Measurements from ENCODE around the gene CNIH1.

Gene CNIH1

DNA sequence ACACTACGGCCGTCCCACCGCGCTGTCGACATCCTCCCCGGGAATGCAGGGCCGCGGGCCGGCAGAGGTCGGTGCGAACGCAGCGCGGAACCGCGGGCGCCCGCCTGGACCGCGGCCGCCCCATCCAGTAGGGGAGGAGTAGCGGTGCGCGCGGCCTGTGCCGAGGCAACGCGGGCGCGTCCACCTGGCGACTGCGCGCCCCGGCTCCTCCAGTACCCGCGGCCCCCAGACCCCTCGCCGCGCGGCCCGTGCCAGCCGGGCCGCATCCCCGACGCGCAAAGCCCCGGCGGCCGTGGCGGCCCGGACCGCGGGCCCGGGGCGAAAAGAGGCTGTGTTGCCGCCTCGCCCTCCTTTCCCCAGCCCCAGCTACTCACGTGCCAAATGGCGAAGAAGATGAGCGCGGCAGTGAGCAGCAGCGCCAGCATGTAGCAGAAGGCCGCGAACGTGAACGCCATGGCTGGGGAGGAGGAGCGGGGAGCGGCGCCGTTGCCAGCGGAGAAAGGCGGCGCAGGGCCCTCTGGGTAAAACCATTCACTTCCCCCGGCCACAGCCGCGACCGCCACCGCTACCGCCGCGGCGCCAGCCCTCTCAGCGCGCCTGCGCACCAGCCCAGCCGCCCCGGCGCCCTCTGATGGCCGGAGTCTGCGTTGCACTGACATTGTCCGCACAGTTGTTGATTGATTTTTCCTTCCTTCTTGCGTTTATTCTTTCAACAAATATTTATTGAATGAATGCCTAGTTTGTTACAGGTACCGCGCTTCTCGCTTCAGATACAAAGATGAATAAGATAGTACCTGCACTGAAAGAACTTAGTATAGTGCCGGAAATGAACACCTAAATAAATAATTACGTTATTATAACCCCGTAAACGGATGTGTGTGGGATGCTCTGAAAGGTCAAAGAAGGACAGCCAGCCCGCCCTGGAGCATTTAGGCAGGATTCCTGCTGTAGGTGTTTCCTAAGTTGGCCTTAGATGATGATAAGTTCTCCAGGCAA, at the start of gene CNIH1:
Gene CNIH1, minus strand, starts transcription at position 502 of the 996 bp plus-strand sequence. Its CDS starts 47 bp downstream, at position 455.
- peak; percentile 89 for DNase-seq (ENCODE audit: low read depth)

DNA sequence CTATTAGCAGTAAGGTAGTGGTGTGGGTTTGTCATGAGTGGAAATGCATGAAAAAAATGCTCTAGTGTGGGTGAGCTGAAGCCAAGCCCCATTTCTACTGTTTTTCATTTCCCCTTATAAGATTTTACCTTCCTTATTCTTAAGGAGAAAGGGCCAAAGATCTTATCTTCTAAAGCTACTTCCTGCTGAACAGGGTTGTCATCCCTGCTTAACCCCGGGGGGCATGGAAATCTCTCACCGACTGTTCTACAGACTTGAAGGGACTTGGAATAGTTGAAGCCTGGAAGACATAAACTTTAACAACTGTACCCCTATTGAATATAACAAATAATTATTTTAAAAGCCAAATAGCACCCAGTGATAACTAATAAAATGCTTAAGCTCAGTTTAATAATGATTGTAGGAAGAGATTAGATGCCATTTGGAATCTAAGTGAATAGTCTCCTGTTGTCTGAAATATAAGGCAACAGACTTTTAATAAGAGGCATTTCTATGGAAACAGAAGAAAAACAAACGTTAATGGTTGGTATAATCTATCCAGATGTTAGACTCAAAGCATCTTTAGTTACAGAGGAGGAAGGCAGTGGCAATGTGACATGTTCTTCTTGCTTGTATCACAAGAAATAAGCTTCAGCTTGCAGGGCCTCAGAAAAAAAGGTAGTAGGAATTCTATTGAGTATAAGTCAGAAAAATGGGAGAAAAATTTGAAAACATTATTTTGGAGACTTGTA, 49.4 kb upstream of the CNIH1 start:
- DNase-seq (ENCODE audit: low read depth), result no peak

DNA sequence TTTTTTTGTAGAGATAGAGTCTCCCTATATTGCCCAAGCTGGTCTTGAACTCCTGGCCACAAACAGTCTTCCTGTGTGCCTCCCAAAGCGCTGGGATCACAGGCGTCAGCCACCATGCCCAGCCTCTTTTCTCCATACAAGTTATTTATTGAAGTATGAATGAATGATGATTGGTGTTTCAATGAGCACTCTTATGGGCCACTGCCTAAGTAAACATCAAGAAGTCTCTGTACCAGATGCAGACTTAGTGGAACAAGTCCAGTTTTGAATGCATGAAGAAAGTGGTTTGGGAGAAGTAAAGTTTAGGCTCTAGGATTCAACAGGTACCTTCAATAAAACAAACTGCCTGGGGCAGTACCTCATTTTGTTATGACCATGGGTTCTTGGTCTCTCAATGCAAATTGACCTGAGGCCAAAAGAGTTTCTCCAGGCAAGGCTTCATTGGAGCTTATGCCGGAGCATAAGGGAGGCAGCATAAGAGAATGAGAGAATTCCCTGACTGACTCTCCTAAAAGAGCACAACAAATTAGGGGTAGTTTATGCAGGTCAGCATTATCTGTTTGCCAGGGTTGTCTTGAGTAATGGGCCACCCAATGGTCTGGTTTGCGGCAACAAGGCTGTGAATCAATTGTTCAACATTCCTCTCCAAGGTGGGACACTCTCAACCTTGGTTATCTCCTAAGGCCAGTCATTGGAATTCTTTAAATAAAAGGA, 48.7 kb upstream of the CNIH1 start:
- DNase-seq (ENCODE audit: low read depth), result no peak

DNA sequence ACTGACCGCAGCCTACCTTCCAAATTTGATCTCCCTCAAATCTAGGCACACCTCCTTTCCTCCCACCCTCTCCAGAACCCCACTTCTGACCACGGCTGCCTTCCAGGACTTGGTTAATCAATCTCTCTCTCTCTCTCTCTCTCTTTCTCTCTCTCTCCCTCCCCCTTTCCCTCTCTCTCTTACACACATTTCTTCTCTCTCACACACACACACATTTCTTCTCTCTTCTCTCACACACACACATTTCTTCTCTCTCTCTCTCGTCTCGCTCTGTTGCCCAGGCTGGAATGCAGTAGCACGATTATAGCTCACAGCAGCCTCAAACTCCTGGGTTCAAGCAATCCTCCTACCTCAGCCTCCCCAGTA, 48.1 kb upstream of the CNIH1 start:
- no peak for DNase-seq (ENCODE audit: low read depth)

DNA sequence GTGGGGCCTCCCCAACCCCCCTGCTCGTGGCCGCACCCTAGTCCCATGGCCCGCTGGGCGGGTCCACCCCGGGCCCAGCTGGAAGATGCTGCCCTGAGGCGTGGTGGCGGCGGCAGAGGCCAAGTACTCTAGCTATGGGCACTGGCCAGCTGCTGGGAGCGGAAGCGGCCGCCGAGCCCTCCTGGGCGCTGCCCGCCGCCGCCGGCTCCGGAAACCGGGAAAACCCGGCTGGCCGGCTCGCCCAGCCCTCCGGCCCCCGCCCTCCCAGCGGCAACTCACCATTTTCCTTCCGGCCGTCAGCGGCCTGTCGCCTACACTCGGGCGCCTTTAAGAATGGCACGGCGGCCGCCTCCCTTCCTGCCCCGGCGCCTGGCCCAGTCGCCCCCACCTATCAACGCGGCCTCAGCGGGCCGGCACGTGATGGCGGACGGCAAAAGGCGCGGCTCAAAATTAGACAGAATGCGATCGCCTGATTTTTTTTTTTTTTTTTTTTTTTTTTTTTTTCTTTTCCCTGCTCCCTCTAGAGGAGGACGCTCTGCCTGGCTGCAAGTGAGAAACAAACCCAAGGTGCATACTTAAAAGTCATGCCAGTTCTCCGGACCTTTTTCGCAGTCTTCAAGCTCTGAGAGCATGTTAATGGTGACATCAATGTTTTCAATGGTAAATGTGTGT, 47.6 kb upstream of the CNIH1 start, which contains the start of gene GMFB:
Gene GMFB, minus strand, starts transcription at position 335 of the 672 bp plus-strand sequence. Its CDS starts 53 bp downstream, at position 282.
- peak; percentile 79 for DNase-seq (ENCODE audit: low read depth)

DNA sequence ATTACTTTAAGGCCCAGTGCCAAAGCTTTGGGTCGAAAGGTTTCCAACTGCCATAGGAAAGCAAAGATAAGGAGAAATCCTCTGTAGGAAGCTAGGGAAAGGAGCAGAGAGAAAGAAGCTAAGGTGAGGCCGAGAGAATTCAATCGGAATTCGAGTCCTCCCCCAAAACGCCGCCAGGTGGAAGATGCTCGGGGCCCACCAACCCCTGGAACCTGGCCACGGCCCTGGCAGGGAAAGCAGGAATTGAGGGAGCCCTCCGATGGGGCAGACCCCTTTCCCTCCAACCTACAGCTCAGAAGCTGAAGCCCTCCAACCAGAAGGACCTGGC, 47.1 kb upstream of the CNIH1 start:
- no peak for DNase-seq (ENCODE audit: low read depth)

DNA sequence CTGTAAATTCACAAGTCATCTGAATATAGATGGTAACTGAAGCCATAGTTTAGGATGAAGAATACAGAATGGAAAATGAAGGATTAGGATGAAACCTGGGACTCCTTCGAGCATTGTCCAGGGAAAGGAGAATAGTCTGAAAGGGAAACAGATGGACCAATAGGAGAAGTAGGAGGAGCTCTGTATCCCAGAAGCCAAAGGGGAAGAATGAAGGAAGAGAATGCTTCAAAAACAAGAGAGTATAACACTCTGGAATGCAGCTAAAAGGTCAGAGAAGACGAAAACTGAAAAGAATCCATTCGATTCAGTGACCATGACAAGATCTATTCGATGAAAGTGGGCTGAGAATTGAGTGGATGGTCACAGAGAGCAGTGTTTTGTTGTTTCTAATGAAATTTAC, 46.6 kb upstream of the CNIH1 start:
- DNase-seq (ENCODE audit: low read depth), result no peak

DNA sequence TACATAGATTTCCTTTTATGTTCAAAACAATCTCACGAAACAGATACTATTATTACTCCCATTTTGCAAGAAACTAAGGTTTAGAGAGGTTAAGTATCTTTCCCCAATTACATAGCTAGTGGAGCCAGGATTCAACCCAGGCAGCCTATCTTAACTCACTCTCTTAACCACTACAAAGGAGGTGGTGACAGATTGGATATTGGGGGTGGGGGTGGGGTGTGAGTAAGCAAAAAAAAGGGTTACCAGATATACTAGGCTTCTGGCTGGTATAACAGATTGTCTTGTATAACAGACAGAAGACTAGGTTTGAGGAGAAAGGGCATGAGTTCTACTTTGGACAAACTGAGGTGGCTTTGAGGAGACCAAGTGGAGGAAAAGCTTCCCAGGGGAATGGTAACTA, 45.5 kb upstream of the CNIH1 start:
- DNase-seq (ENCODE audit: low read depth), result no peak

DNA sequence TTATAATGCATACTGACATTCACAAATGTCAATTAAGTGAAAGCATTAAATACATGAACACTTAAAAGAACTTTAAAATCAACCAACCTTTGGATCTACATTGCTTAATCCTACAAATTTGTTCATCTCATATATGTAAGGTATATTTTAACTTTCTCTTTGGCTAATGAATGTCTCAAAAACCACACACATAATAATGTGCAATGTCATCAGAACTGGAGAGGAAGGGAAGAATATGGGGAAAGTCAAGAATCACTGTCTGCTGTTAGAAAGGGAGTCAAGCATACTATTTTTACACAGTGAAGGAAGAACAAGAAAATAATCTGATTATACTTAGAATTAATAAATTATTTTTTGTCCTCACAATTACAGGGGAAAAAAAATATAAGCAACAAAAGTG, 42.7 kb upstream of the CNIH1 start:
- no peak for DNase-seq (ENCODE audit: low read depth)

DNA sequence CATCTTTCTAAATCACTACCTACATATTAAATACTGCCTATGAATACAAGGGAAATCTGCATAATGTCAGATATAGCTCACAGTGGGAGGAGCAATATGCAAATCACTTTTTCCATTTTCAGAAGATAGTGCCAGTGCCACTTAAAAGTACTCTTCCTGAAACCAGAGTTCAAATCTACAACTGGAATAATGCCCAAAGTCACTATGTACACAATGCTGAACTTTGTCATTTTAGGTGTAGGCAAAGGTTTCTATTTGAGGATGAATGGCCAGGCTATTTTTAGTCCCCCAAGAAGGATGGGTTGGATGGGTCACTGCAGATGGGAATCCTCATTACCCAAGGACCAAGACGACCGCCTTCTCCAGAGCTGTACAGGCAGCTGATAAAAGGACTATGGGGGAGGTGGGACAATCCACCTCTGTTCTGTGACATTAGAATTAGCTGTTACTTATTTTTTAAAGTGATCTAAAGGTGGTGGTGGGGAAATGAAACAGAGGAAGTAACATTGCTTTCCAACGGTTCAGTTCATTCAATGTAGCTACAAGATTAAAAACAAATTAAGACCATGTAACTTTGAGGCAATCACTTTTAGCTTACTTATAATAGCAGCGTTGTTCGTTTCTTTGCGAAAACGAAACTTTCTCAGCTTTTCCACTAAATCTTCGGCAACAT, 42.0 kb upstream of the CNIH1 start:
- DNase-seq (ENCODE audit: low read depth), result no peak

DNA sequence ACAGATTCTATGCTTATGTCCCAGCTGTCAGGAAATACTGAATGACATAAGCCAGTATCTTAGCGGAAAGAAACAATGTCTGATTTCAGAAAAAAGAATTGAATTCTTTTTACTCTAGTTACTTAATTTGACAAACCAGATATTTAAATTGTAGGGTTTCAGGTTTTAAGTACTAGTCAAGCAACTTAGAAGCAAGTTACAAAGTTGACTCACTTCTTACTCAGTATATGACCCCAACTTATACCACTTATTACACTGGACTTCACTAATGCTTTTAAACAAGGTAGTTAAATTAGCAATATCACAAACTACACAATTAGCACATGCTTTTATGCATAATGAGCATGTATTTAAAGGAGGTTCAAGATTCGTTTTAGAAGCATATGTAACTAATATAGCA, 40.5 kb upstream of the CNIH1 start:
- DNase-seq (ENCODE audit: low read depth), result no peak

DNA sequence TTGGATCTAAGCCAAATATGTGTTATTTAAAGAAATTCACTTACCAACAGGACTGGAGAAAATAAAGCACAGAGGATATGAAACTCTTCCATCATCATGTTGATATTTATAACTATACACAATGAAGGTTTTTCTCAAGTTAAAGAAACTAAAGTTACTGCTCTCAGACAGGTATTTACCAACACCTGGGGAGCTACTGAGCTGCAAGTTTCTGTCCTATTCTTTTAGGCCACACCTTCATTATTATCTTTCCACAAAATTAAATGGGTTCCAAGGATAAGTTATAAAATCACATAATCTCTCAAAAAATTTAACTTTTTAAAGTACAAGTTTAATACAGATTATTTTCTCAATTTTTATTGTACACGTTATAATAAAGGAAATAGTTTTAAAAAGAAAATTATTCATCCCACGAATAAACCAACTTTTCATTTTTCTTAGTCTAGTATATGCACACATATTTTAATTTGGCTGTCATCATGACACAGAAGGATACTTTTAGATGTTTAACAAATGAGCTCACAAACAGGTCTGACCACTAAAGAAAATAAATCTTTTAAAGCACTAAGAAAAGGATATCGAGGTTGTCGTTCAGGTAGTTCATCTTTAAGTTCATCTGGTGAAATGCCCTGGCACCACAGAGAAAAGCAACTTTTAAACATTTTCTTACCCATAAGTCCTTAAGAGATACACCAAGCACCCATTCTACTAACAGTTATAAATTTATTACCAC, 39.8 kb upstream of the CNIH1 start:
- no peak for DNase-seq (ENCODE audit: low read depth)

DNA sequence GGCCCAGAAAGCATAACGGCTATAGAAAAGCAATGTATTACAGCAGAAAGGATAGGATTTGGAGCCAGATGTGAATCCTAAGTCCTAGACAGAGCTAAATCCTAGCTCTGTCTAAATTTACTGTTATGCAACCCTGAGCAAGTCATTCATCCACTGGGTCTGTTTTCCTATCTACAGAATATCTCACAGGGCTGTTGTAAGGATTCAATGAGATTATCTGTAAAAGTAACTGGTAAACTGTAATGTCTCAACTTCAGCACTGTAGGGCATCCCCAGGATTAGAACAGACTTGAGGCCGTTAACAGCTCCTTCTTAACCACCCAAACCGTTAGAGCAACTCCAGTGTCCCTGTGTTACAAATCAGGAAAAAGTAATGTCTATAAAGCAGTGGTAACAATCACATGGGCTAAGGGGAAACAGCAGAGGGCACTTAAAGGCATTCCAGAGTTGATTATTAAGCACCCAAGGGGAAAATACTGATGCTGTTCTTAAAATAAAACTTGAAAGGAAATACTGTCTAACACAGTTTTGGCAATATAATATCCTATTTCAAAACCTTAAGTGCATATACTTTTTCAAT, 37.6 kb upstream of the CNIH1 start:
- DNase-seq (ENCODE audit: low read depth), result no peak

DNA sequence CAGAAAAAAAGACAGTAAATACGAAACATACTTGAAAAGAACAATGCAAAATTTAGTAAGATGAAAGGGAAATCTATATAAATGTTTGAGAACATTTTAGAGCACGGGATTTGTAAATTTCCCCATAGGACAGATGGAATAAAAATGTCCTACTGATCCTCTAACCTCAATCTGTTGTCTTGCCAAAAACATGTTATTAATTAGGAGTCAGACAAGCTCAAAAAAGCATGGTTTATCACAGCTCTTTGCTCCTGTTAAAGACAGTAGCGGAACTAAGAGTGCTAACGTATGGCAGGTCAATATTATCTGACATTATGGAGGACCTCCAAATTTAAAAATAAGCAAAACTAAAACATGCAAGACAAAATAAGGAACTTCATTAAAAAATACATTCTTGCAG, 34.7 kb upstream of the CNIH1 start:
- DNase-seq (ENCODE audit: low read depth), result no peak

DNA sequence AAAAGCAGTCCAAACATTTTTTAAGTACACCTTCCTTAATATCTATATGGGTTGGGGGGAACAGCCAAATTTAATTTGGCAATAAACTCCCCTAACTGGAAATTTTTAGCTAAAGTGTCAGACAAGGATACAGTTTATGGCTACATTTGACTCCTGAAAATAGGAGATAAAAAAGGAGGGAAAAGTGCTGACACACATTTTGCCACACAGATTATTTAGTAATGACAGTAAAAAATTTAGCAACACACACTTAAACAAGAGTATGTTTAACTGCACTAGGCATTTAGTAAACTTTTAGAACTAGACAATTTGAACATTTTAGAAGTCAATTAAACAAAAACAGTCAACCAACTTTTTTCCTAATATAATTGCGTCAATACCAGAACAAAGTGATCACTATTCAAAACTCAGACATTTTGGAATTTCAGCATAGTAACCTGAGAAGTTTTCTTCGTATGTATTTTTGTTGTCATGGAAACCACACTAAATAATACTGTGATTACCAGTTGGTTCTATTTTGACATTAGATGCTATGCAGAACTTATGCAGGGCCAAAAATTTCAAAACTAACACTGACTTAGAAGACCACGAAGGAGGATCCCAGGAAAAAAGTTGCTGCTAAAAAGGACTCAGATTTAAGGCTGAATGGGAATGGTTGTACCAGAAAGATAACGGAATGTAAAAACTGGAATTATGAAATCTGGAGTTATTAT, 34.2 kb upstream of the CNIH1 start:
- no peak for DNase-seq (ENCODE audit: low read depth)

DNA sequence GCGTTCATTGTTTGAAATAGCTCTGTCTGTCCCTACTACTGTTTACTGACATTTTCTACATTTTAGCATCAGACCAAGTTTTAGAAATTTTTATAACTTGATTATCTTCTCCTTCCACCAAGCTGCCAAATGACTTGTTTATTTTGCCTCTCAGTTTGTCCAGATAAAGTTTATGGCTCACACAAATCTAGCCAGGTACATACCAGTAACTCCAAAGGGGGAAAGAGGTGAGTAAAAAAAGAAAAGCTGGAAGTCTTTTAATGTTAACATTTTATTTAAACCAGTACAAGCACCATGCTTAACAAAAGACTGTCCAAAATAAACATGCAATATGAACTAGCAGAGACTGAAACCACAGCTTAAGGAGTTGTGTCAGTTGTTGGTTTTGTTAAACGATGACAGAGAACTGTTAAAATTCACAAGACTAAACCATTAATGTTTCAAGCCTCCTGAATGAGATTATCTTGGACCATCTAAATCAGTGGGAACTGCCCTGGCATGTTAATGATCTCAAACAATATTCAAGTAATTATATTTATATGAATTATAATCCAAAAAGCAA, 33.1 kb upstream of the CNIH1 start:
- DNase-seq (ENCODE audit: low read depth), result no peak

DNA sequence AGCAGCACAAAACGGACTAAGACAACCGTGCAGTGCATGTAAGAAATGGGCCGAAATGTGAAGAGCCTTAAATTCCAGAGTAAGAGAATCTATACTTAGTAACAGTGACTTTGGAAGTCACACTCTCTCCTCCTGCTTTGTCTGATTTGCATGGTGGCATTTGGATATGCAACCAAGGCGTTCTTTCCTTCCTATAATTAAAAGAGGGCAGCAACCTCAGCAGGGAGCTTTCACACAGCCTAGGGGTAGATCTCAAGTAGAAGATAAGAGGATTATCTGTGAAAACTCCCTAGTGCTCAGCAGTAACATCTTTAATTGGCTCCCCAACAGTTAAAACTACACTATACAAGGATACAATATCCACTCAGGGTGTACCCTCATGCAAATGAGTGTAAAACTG, 31.1 kb upstream of the CNIH1 start:
- no peak for DNase-seq (ENCODE audit: low read depth)

DNA sequence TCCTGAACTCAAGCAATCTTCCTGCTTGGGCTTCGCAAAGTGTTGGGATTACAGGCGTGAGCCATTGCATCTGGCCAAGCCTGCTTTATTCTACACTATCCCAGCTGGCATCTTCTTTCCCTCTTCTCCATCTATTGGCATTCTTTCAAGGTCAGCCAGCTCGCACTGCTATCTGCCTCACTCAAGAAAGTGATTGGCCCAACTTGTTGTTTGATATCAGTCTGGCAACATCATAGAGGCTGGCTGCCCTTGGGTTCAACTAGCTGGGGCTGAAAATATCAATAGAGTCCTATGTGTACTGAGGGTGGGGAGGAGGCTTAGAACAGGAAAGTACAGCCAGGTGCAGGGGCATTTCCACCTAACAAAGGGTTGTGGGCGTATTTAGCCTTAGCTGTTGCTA, 30.5 kb upstream of the CNIH1 start:
- no peak for DNase-seq (ENCODE audit: low read depth)

DNA sequence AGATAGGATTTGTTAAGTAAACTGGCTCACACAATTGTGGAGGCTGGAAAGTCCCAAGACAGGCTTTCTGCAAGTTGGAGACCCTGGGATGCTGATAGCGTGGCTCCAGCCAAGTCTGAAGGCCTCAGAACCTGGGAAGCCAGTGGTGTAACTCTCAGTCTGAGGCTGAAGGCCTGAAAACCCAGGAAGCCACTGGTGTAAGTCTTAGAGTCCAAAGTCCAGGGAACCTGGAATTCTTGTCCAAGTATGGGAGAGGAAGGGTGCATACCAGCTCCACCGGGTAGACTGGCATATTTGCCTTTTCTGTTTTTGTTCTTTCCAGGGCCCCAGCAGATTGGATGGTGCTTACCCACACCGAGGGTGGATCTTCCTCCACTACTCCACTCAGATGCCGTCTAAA, 29.5 kb upstream of the CNIH1 start:
- no peak for DNase-seq (ENCODE audit: low read depth)
